ENCODE measurements around the gene GDPGP1.

- TF ChIP-seq, protein P1, sequence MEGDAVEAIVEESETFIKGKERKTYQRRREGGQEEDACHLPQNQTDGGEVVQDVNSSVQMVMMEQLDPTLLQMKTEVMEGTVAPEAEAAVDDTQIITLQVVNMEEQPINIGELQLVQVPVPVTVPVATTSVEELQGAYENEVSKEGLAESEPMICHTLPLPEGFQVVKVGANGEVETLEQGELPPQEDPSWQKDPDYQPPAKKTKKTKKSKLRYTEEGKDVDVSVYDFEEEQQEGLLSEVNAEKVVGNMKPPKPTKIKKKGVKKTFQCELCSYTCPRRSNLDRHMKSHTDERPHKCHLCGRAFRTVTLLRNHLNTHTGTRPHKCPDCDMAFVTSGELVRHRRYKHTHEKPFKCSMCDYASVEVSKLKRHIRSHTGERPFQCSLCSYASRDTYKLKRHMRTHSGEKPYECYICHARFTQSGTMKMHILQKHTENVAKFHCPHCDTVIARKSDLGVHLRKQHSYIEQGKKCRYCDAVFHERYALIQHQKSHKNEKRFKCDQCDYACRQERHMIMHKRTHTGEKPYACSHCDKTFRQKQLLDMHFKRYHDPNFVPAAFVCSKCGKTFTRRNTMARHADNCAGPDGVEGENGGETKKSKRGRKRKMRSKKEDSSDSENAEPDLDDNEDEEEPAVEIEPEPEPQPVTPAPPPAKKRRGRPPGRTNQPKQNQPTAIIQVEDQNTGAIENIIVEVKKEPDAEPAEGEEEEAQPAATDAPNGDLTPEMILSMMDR (IDR thresholded peaks at IDR 0.05) = no peak
- no peak for TF ChIP-seq POLR2A (IDR thresholded peaks at IDR 0.05)
These were observed 5.0 kb upstream of the GDPGP1 start for GRCh38 chr15:90228960-90229359.
